Right ventricle myocardium superior (tissue), 1 donor: ENCODE results near the gene TMEM131L. TPM values are rescaled to one million over a fixed set of nuclear protein-coding genes. Genes with fewer than 3 reads are reported as not detected.
"Not testable (repeated sequence)": the region's sequence is repeated elsewhere in the genome, so short reads cannot be mapped to it uniquely, and the experiment has no call there.

Experiments
- ATAC-seq: fragments of 200-7000 bp; cut with Tn5 transposase; one replicate; pipeline ENCODE4 v1.9.1; 2020; ENCODE audit warnings: mild to moderate bottlenecking; ENCODE audit not compliant: poor library complexity
- DNase-seq: peaks from one replicate; pipeline ENCODE4 v3.0.0-alpha.2; 2020
- intact Hi-C: fragments of 100-400 bp; cut with DNase I; formaldehyde crosslinking; loops from one replicate; pipeline ENCODE4 v1.11.2; 2022
- long read RNA-seq: library from polyadenylated mRNA; unstranded; transcript quantifications from one replicate; pipeline ENCODE4 v2.0.0, GENCODE V29; 2021
- total RNA-seq: library from RNA; stranded (reverse); fragmentation: NEBNext Ultra II Directional; extraction: Animal tissue kit (Norgen Biotek cat#: 25700); gene quantifications from one replicate; pipeline ENCODE4 v1.2.1, GENCODE V29; 2021
- donor health status: DM: no; HTN: yes; CAD: no; lungs with severe emphysema.

TMEM131L gene
- 13.7 TPM for total RNA-seq
- long read RNA-seq, full-length matches to known transcripts: 15 of 30 reads
- long read RNA-seq, partial matches to known transcripts: 7 of 30 reads
- long read RNA-seq, other reads (novel, unspliced or antisense): 8 of 30 reads

DNA sequence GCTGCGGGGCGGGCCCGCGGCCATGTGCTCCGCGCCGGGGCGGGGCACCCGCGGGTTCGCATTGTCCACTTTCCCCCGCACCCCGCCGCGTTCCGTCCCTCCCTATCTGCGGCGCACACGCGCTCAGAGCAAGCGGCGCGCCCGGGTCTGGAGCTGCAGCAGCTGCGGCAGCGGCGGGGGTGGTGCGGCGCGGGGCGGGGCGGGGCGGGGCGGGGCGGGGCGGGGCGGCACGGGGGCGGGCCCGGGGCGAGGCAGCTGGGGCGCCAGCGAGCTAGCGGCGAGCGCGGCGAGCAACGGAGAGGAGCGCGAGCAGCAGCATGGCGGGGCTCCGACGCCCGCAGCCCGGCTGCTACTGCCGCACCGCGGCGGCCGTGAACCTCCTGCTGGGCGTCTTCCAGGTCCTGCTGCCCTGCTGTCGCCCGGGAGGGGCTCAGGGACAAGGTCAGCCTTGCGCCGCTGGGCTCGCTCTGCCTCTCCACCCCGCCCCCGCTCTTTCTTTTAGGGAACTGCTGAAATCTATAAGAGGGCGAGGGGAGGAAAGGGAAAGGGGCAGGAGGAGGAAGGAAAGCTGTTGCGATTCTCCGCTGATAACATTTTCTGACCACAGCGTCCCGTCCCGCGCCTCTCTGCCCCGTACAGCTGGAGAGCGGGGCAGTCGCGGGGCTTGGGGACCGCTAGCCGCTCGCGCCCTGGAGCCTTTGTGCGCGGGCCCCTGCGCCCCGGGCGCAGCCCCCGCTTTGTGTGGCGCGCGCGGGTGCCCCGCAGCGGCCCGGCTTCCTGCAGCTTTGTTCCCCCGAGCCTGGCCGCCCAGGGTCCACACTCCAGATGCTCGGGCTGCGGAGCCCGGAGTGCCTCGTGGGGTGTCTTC lies at the start of gene TMEM131L:
Gene TMEM131L, plus strand, starts transcription at position 280 of the 868 bp plus-strand sequence. Its CDS starts 38 bp downstream, at position 318.
- intact Hi-C loops: loop anchor here (5.0 to 10.0 kb wide), 3 partner anchors 68 to 122 kb away; partner anchors contain the start of gene MND1
- DNase-seq (peak; percentile 85), ATAC-seq (peak; percentile 89)

GRCh38 chr4:153416456-153416855 lies 49.7 kb upstream of the TMEM131L start:
- intact Hi-C loops, ATAC-seq, DNase-seq: not testable (repeated sequence)

DNA sequence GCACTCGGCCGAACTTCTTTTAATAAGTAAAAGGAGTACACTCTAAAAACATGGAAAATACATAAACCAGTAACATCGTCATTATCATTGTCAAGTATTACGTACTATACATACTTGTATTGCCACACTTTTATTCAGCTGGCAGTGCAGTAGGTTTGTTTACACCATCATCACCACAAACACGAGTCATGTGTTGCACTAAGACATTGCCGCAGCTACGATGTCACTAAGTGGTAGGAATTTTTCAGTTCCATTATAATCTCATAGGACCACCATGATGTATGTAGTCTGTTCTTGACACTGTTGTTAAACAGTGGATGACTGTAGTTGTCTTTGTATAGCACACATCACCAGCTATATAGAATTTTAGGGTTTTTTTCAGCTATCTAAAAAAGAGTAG lies 48.0 kb upstream of the TMEM131L start:
- intact Hi-C loops: no loop called here
- ATAC-seq: no peak
- DNase-seq: no peak

DNA sequence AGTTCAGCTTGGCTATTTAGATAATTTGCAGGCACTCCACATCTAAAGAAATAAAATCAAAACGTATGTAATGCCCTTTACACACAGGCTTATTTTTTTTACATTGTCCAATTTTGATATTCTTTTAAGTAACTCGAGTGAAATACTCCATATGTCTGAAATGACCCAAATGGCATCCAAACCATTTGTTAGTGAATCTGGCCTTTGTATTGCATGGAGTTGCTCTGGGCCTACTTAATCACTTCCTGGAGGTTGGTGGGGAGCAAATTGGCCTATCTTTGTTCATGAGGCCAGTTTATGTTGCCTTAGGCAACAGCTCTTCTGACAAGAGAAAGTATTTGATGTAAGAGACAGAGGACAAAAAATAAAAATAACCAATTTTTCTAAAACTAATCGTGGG lies 47.6 kb upstream of the TMEM131L start:
- intact Hi-C loops: no loop called here
- DNase-seq (no peak), ATAC-seq (no peak)

DNA sequence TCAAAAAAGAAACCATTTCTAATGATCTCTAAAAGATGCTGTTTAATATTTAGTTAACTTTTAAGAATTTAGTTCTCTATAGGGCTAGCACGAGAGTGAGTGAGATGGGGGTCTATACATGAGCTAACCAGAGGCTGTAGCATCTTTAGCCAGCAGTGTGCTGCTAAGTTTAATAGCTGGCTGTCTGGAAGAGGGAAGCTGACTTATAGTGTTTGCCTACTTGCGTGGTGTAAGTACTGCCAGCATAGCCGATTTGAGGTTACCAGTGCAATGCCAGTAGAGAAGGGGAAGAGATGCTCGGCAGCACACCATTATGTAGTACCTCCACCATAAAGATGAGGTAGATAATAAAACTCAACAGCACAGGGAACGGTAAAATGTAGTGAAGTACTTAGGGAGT lies 47.1 kb upstream of the TMEM131L start:
- intact Hi-C loops: no loop called here
- DNase-seq: no peak
- no peak for ATAC-seq

DNA sequence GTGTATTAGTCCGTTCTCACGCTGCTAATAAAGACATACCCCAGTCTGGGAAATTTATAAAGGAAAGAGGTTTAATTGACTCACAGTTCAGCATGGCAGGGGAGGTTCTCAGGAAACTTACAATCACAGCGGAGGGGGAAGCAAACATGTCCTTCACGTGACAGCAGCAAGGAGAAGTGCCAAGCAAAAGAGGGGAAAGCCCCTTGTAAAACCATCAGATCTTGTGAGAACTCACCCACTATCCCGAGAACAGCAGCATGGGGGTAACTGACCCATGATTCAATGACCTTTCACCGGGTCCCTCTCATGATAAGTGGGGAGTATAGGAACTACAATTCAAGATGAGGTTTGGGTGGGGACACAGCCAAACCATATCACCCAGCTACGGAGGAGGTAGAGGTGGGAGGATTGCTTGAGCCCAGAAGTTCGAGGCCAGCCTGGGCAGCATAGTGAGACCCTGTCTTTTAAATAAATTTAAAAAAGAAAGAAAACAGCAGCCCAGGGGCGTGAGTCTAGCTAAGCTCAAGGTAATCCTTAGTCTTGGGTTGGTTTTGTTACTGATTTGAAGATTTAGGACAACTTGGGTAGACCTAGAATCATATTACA lies 46.4 kb upstream of the TMEM131L start:
- intact Hi-C loops: no loop called here
- no peak for ATAC-seq
- DNase-seq: no peak

DNA sequence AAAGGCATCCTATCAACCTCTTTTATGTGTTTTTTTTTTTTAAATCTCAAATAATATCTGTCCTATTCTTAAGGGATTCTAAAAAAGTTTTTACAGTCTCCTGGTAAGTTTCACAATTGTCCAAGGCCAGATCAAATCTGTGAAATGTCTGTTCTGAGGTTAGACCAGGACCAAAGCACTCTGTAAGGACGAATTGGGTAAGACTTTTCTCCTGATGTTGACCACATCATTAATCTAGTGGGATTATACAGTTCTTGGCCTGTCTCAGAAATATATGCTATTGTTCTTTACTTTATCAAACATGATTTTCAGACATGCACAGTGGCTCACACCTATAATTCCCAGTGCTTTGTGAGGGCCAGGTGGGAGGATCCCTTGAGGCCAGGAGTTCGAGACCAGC lies 45.8 kb upstream of the TMEM131L start:
- ATAC-seq (no peak), DNase-seq (no peak)
- intact Hi-C loops: no loop called here

DNA sequence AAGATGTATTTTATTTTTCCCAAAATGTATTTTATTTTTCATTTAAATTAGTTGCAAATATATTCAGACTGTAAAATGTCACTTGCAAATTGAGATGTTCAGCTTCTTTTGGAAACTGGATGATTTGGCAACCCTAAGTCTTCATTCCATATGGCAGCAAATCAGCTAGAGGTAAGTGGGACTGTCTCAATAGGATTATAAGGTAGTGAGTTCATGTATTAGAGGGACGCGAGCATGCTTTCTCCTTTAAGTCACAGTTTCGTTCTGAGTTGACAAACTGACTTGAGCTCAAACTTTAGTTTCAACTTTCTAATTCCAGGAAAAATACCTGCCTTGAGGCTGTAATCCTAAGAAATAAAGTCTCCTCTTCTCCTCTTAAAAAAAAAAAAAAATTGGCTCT lies 44.2 kb upstream of the TMEM131L start:
- no peak for ATAC-seq
- intact Hi-C loops: no loop called here
- no peak for DNase-seq

GRCh38 chr4:153426207-153426885 lies 39.8 kb upstream of the TMEM131L start:
- ATAC-seq (no peak), DNase-seq (no peak)
- intact Hi-C loops: no loop called here

- ATAC-seq: no peak
- DNase-seq: no peak
- intact Hi-C loops: no loop called here
Measured at GRCh38 chr4:153427363-153428071, 38.6 kb upstream of the TMEM131L start.

- intact Hi-C loops: no loop called here
Measured at GRCh38 chr4:153428941-153429475, 37.2 kb upstream of the TMEM131L start.

GRCh38 chr4:153432965-153433753 lies 33.0 kb upstream of the TMEM131L start:
- DNase-seq: peak; percentile 47
- intact Hi-C loops: loop anchor here (5.0 to 10.0 kb wide), 2 partner anchors 88 to 144 kb away; partner anchors contain the start of gene MND1
- peak; percentile 92 for ATAC-seq

More at GRCh38 chr4:153428941-153429475, 37.2 kb upstream of the TMEM131L start:
- DNase-seq (no peak), ATAC-seq (no peak)

GRCh38 chr4:153433754-153434105 lies 32.4 kb upstream of the TMEM131L start:
- ATAC-seq (no peak), DNase-seq (no peak)
- intact Hi-C loops: loop anchor here (5.0 to 10.0 kb wide), 2 partner anchors 89 to 144 kb away; partner anchors contain the start of gene MND1

DNA sequence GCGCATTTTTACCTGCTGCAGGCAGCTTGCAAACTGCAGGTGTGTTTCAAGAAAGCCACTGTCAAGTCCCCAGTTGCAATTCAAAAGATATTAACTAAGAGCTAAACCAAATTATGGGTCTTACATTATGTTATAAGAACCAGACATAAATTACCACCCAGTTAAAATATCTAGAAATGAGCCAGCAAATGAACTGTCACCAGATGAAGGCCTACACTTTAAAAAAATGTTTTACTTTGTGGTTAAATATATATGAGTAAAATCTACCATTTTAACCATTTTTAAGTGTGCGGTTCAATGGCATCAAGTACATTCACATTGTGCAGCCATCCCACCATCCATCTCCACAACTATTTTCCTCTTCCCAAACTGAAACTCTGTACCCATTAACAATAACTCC lies 32.0 kb upstream of the TMEM131L start:
- DNase-seq (no peak), ATAC-seq (no peak)
- intact Hi-C loops: loop anchor here (5.0 to 10.0 kb wide), 2 partner anchors 89 to 143 kb away; partner anchors contain the start of gene MND1

DNA sequence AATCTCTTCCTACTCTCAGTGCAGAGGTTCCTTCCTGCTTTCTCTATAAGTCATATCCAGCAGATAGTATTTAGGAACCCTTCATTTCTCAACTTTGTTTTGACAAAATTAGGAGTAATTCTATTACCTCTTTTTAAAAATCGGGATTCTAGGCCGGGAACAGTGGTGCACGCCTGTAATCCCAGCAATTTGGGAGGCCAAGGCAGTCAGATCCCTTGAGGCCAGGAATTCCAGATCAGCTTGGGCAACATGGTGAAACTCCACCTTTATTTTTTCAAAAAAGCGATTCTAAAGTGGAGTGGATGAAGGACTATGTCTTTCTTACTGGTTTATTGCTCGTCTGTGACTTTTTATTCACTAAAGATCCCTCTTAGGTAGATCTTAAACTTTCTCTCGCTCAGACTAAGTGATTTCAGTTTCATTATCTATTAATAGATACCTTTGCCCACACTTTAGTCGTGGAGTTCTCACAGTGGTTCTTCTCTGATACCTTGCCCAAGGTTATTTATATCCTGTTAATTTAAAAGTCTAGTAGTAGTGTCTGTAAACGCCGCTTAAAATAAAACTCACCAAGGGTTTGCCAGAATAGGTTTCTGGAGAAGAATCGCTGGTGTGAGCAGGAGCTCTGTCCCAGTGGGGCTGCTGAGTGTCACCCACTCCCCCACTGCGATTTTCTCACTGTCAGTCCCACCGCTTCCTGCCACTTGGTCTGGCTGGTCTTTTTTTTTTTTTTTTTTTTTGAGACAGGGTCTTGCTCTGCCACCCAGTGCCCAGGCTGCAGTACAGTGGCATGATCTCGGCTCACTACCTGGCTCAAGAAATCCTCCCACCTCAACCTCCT lies 27.0 kb upstream of the TMEM131L start:
- DNase-seq: no peak
- peak; percentile 89 for ATAC-seq
- intact Hi-C loops: loop anchor here (10.0 kb wide), 1 partner anchor 94 kb away; the partner anchor contains the start of gene MND1

DNA sequence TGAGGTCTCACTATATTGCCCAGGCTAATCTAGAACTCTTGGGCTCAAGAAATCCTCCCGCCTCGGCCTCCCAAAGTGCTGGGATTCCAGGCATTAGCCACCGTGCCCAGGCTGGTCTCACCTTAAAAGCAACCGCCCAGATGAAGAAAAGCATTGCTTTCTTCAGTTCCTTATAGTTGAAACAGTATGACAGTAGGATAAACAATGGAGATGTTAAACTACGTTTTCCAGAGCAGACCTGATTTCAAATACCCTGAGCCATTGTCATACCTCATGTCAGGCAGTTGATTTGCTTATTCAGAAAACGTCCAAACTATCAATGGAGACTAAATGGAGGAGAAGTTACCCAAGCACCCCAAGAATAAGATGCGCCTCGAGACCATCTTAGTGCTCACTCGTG lies 26.3 kb upstream of the TMEM131L start:
- intact Hi-C loops: loop anchor here (10.0 kb wide), 1 partner anchor 95 kb away; the partner anchor contains the start of gene MND1

More for the DNA sequence above, 26.3 kb upstream of the TMEM131L start:
- no peak for ATAC-seq
- DNase-seq: no peak
